ENCODE data around the gene FBN1.

The FBN1 gene

DNA sequence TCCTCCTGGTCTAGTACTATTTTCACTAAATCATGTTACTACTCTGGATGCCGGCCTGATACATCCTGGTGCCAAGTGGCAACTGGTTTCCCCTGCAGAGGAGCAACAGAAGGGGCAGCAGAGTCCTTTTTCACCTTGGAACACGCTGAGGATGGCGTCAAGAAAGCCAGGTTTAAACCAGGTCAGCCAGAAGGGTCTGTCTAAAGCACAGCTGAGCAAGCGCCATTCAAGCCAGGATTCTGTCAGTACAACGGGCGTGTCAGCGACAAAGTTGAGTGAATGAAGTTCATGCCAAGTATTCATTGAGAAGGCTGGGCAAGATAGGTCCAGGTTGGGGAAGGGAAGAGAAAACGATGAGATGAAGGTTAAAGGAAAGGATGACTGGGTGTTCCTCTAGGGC lies 88.2 kb downstream of the FBN1 start:
- TF ChIP-seq, protein P1, sequence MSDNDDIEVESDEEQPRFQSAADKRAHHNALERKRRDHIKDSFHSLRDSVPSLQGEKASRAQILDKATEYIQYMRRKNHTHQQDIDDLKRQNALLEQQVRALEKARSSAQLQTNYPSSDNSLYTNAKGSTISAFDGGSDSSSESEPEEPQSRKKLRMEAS (IDR thresholded peaks at IDR 0.05) = no peak
- TF ChIP-seq NFIC (IDR thresholded peaks at IDR 0.05) = no peak
- no peak for TF ChIP-seq RAD21 (IDR thresholded peaks at IDR 0.05; ENCODE audit: low read depth)
- no peak for TF ChIP-seq TCF12 (IDR thresholded peaks at IDR 0.05; ENCODE audit: low read depth)
- no peak for TF ChIP-seq EGR1 (IDR thresholded peaks at IDR 0.05)
- TF ChIP-seq, protein P2, sequence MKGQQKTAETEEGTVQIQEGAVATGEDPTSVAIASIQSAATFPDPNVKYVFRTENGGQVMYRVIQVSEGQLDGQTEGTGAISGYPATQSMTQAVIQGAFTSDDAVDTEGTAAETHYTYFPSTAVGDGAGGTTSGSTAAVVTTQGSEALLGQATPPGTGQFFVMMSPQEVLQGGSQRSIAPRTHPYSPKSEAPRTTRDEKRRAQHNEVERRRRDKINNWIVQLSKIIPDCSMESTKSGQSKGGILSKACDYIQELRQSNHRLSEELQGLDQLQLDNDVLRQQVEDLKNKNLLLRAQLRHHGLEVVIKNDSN (IDR thresholded peaks at IDR 0.05) = no peak

DNA sequence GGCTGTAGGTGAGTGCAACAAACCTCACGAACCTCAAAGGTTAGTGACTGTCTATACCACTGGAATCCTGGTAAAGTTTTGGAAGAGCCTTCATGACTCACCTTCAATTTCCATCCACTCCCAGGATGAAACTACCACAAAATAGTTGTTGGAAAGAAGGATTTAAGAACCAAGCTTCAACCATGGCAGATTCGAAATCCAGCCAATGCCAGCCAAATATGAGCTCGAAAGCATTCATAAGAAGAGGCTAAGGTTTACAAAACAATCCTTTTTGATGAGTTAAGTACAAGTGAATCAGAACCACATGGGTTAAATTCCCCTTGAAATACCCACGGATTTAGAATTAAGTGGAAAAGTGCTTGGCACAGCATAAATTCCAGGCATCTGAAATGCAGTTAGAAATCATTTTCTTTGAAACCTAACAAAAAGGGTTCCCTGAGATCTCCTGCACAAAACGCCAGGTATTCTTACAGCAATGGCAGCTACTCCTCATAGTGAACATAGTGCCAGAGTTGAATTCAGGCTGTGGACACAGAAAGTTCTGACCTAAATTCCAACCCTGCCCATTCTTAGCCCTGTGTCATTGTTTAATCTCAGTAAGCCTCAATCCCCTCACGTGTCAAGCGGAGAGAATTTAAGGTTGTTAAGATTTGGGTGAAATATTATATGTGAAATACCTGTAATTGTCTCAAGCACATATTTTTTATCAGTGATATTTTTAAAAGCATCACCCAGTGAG lies 89.2 kb downstream of the FBN1 start:
- no peak for TF ChIP-seq TAF1 (IDR thresholded peaks at IDR 0.05; ENCODE audit: low read depth)
- TF ChIP-seq, protein P1 (IDR thresholded peaks at IDR 0.05) = no peak
- TF ChIP-seq, protein P3, sequence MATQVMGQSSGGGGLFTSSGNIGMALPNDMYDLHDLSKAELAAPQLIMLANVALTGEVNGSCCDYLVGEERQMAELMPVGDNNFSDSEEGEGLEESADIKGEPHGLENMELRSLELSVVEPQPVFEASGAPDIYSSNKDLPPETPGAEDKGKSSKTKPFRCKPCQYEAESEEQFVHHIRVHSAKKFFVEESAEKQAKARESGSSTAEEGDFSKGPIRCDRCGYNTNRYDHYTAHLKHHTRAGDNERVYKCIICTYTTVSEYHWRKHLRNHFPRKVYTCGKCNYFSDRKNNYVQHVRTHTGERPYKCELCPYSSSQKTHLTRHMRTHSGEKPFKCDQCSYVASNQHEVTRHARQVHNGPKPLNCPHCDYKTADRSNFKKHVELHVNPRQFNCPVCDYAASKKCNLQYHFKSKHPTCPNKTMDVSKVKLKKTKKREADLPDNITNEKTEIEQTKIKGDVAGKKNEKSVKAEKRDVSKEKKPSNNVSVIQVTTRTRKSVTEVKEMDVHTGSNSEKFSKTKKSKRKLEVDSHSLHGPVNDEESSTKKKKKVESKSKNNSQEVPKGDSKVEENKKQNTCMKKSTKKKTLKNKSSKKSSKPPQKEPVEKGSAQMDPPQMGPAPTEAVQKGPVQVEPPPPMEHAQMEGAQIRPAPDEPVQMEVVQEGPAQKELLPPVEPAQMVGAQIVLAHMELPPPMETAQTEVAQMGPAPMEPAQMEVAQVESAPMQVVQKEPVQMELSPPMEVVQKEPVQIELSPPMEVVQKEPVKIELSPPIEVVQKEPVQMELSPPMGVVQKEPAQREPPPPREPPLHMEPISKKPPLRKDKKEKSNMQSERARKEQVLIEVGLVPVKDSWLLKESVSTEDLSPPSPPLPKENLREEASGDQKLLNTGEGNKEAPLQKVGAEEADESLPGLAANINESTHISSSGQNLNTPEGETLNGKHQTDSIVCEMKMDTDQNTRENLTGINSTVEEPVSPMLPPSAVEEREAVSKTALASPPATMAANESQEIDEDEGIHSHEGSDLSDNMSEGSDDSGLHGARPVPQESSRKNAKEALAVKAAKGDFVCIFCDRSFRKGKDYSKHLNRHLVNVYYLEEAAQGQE (IDR thresholded peaks at IDR 0.05; ENCODE audit: low read depth) = no peak
- TF ChIP-seq FOXM1 (IDR thresholded peaks at IDR 0.05; ENCODE audit: borderline replicate concordance, low read depth) = no peak
- no peak for TF ChIP-seq ZBTB7A (IDR thresholded peaks at IDR 0.05; ENCODE audit: low read depth)
- TF ChIP-seq, protein P2 (IDR thresholded peaks at IDR 0.05) = no peak
- no peak for TF ChIP-seq RAD21 (IDR thresholded peaks at IDR 0.05; ENCODE audit: low read depth)
- TF ChIP-seq CEBPB (IDR thresholded peaks at IDR 0.05) = no peak
- TF ChIP-seq EP300 (IDR thresholded peaks at IDR 0.05; ENCODE audit: borderline replicate concordance) = no peak

DNA sequence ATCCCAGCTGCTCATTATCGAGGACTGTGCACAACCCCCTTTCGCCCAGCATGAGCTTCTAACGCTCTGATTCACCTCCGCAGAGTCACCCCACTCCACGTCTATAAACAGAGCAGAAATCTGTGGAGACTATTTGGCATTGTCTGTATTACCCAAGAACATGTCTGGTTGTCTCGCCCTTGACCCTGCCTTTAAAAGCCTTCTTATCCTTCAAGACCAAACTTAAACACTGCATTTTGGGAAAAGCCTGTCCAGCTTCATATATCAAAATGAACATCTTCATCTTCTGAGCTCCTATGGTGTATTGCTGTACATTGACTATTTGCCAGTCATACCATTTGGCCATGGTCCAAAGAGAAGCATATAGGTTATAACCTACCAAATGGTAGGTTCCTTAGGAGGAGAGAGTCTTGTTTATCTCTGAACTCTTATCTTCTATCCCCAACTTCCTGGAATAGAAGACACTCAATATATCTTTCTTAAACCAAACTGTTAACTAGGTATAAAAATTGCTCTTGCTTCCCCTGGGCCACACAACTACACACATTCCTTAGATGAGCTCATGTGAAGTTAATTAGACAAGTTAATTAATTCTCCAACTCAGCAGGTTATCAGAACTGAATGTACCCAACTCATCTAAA lies 90.1 kb downstream of the FBN1 start:
- TF ChIP-seq EGR1 (IDR thresholded peaks at IDR 0.05) = no peak
- no peak for TF ChIP-seq TCF12 (IDR thresholded peaks at IDR 0.05; ENCODE audit: low read depth)
- no peak for TF ChIP-seq ZBTB7A (IDR thresholded peaks at IDR 0.05; ENCODE audit: low read depth)
- no peak for TF ChIP-seq RAD21 (IDR thresholded peaks at IDR 0.05; ENCODE audit: low read depth)

DNA sequence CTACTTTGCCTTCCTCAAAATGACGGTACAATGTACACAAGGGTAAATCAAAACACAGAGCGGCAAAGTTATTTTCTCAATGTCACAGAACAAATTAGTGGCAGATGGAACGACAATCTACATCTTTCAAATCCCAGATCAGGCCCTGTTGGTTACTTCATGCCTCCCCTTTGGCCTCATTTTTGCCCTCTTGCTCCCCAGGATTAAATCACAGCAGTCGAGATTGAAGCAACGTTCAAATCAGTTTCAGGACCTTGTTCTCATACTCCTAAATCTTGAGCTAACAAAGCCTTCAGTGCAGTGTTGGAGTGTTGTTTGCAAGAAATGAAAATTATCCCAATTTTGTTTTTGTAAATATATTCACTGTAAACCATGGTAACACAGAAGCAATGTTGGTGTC lies 91.4 kb downstream of the FBN1 start:
- TF ChIP-seq, protein P1 (IDR thresholded peaks at IDR 0.05) = no peak
- TF ChIP-seq, protein P2 (IDR thresholded peaks at IDR 0.05) = no peak
- TF ChIP-seq NFIC (IDR thresholded peaks at IDR 0.05) = no peak
- TF ChIP-seq, protein P3 (IDR thresholded peaks at IDR 0.05; ENCODE audit: low read depth) = no peak
- TF ChIP-seq FOXM1 (IDR thresholded peaks at IDR 0.05; ENCODE audit: borderline replicate concordance, low read depth) = no peak
- TF ChIP-seq TEAD4 (IDR thresholded peaks at IDR 0.05) = no peak
- no peak for TF ChIP-seq TCF12 (IDR thresholded peaks at IDR 0.05; ENCODE audit: low read depth)
- no peak for TF ChIP-seq YY1 (IDR thresholded peaks at IDR 0.05; ENCODE audit: low read depth)
- TF ChIP-seq ZBTB7A (IDR thresholded peaks at IDR 0.05; ENCODE audit: low read depth) = no peak
- no peak for TF ChIP-seq CEBPB (IDR thresholded peaks at IDR 0.05)
- TF ChIP-seq CREB1 (IDR thresholded peaks at IDR 0.05; ENCODE audit: low read depth) = no peak
- no peak for TF ChIP-seq EP300 (IDR thresholded peaks at IDR 0.05; ENCODE audit: borderline replicate concordance)
- no peak for TF ChIP-seq TAF1 (IDR thresholded peaks at IDR 0.05; ENCODE audit: low read depth)
- no peak for TF ChIP-seq EGR1 (IDR thresholded peaks at IDR 0.05)
- TF ChIP-seq RAD21 (IDR thresholded peaks at IDR 0.05; ENCODE audit: low read depth) = no peak

DNA sequence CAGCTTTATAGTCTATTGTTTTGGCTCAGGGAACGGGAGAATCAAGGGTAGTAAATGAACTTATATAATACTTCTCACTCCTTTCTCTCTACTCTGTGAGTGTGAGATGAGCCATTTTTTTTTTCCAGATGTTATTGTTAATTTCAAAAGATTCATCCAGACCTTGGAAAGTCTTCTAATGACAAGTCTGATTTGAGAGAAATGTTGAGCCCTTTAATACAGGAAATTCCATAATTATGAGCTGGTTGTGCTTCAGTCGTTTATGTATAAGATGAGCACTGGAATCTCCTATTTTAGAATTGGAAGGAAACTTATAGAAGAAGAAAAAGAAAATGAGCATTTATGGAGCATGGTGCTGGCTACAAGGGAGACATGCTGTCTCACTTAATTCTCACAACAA lies 92.0 kb downstream of the FBN1 start:
- TF ChIP-seq TCF12 (IDR thresholded peaks at IDR 0.05; ENCODE audit: low read depth) = no peak
- no peak for TF ChIP-seq TEAD4 (IDR thresholded peaks at IDR 0.05)
- TF ChIP-seq CEBPB (IDR thresholded peaks at IDR 0.05) = no peak
- TF ChIP-seq ZBTB7A (IDR thresholded peaks at IDR 0.05; ENCODE audit: low read depth) = no peak
- no peak for TF ChIP-seq YY1 (IDR thresholded peaks at IDR 0.05; ENCODE audit: low read depth)
- no peak for TF ChIP-seq TAF1 (IDR thresholded peaks at IDR 0.05; ENCODE audit: low read depth)
- no peak for TF ChIP-seq FOXM1 (IDR thresholded peaks at IDR 0.05; ENCODE audit: borderline replicate concordance, low read depth)
- no peak for TF ChIP-seq EGR1 (IDR thresholded peaks at IDR 0.05)
- TF ChIP-seq CREB1 (IDR thresholded peaks at IDR 0.05; ENCODE audit: low read depth) = no peak
- TF ChIP-seq EP300 (IDR thresholded peaks at IDR 0.05; ENCODE audit: borderline replicate concordance) = no peak
- TF ChIP-seq, protein P1 (IDR thresholded peaks at IDR 0.05) = no peak
- TF ChIP-seq, protein P3 (IDR thresholded peaks at IDR 0.05; ENCODE audit: low read depth) = no peak
- no peak for TF ChIP-seq RAD21 (IDR thresholded peaks at IDR 0.05; ENCODE audit: low read depth)
- TF ChIP-seq, protein P2 (IDR thresholded peaks at IDR 0.05) = no peak
